ENCODE data around the gene MPP3.
A peak's percentile ranks its signal among the peaks of the same experiment; 100 is the strongest.

The MPP3 gene

GRCh38 chr17:43772877-43773648, 59.9 kb downstream of the MPP3 start:
- no peaks in the 10 kb centered on the region for H3K27me3 Mint-ChIP-seq
- peak overlapping the region; percentile 97 for H3K27ac Mint-ChIP-seq
- H3K4me1 Mint-ChIP-seq (ENCODE audit: low read depth), result peaks cover 99% of the 10 kb centered on the region
- H3K4me3 Mint-ChIP-seq, result peak overlapping the region; percentile 58
- H3K9me3 Mint-ChIP-seq, result no peaks in the 10 kb centered on the region
- peaks cover 100% of the 10 kb centered on the region for H3K36me3 Mint-ChIP-seq (ENCODE audit: low read depth)
- intact Hi-C loops (cut with micrococcal nuclease), result no loop called here

GRCh38 chr17:43771463-43771862, 61.5 kb downstream of the MPP3 start:
- intact Hi-C loops (cut with micrococcal nuclease), result no loop called here
- peak overlapping the region; percentile 97 for H3K27ac Mint-ChIP-seq
- no peaks in the 10 kb centered on the region for H3K27me3 Mint-ChIP-seq
- H3K4me1 Mint-ChIP-seq (ENCODE audit: low read depth), result peaks cover 99% of the 10 kb centered on the region
- H3K9me3 Mint-ChIP-seq, result no peaks in the 10 kb centered on the region
- peaks cover 100% of the 10 kb centered on the region for H3K36me3 Mint-ChIP-seq (ENCODE audit: low read depth)
- no peak overlapping the region for H3K4me3 Mint-ChIP-seq

- H3K27ac Mint-ChIP-seq, result peak overlapping the region; percentile 97
- no peaks in the 10 kb centered on the region for H3K9me3 Mint-ChIP-seq
- intact Hi-C loops (cut with micrococcal nuclease), result no loop called here
- no peaks in the 10 kb centered on the region for H3K27me3 Mint-ChIP-seq
- H3K36me3 Mint-ChIP-seq (ENCODE audit: low read depth), result peaks cover 100% of the 10 kb centered on the region
- H3K4me3 Mint-ChIP-seq, result no peak overlapping the region
- H3K4me1 Mint-ChIP-seq (ENCODE audit: low read depth), result peaks cover 98% of the 10 kb centered on the region
Measured at GRCh38 chr17:43770957-43771356, 62.0 kb downstream of the MPP3 start.

GRCh38 chr17:43769859-43770258, 63.1 kb downstream of the MPP3 start:
- Mint-ChIP-seq H3K4me1 (ENCODE audit: low read depth) (peaks cover 96% of the 10 kb centered on the region), H3K27ac (peak overlapping the region; percentile 90), H3K4me3 (peak overlapping the region; percentile 34), H3K36me3 (ENCODE audit: low read depth) (peaks cover 100% of the 10 kb centered on the region), H3K9me3 (no peaks in the 10 kb centered on the region), H3K27me3 (no peaks in the 10 kb centered on the region)
- intact Hi-C loops (cut with micrococcal nuclease), result no loop called here

GRCh38 chr17:43769426-43769825, 63.5 kb downstream of the MPP3 start:
- Mint-ChIP-seq H3K4me1 (ENCODE audit: low read depth) (peaks cover 93% of the 10 kb centered on the region), H3K4me3 (peak overlapping the region; percentile 34), H3K27ac (peak overlapping the region; percentile 90), H3K36me3 (ENCODE audit: low read depth) (peaks cover 96% of the 10 kb centered on the region), H3K27me3 (no peaks in the 10 kb centered on the region), H3K9me3 (no peaks in the 10 kb centered on the region)
- intact Hi-C loops (cut with micrococcal nuclease), result no loop called here

GRCh38 chr17:43768943-43769342, 64.0 kb downstream of the MPP3 start:
- H3K27ac Mint-ChIP-seq, result peak overlapping the region; percentile 90
- intact Hi-C loops (cut with micrococcal nuclease), result no loop called here
- H3K4me3 Mint-ChIP-seq, result peak overlapping the region; percentile 44
- peaks cover 94% of the 10 kb centered on the region for H3K36me3 Mint-ChIP-seq (ENCODE audit: low read depth)
- no peaks in the 10 kb centered on the region for H3K27me3 Mint-ChIP-seq
- H3K4me1 Mint-ChIP-seq (ENCODE audit: low read depth), result peaks cover 88% of the 10 kb centered on the region
- H3K9me3 Mint-ChIP-seq, result no peaks in the 10 kb centered on the region

GRCh38 chr17:43768382-43768781, 64.6 kb downstream of the MPP3 start:
- peak overlapping the region; percentile 44 for H3K4me3 Mint-ChIP-seq
- H3K4me1 Mint-ChIP-seq (ENCODE audit: low read depth), result peaks cover 83% of the 10 kb centered on the region
- H3K27me3 Mint-ChIP-seq, result no peaks in the 10 kb centered on the region
- intact Hi-C loops (cut with micrococcal nuclease), result no loop called here
- peaks cover 93% of the 10 kb centered on the region for H3K36me3 Mint-ChIP-seq (ENCODE audit: low read depth)
- H3K9me3 Mint-ChIP-seq, result no peaks in the 10 kb centered on the region
- peak overlapping the region; percentile 90 for H3K27ac Mint-ChIP-seq

GRCh38 chr17:43767713-43768059, 65.3 kb downstream of the MPP3 start:
- Mint-ChIP-seq H3K27me3 (no peaks in the 10 kb centered on the region), H3K36me3 (ENCODE audit: low read depth) (peaks cover 86% of the 10 kb centered on the region), H3K4me3 (peak overlapping the region; percentile 17), H3K9me3 (no peaks in the 10 kb centered on the region), H3K4me1 (ENCODE audit: low read depth) (peaks cover 76% of the 10 kb centered on the region), H3K27ac (peak overlapping the region; percentile 90)
- intact Hi-C loops (cut with micrococcal nuclease), result no loop called here

GRCh38 chr17:43767053-43767712, 65.8 kb downstream of the MPP3 start:
- Mint-ChIP-seq H3K4me1 (ENCODE audit: low read depth) (peaks cover 71% of the 10 kb centered on the region), H3K27me3 (no peaks in the 10 kb centered on the region)
- intact Hi-C loops (cut with micrococcal nuclease), result no loop called here

GRCh38 chr17:43766413-43767052, 66.4 kb downstream of the MPP3 start:
- peaks cover 74% of the 10 kb centered on the region for H3K36me3 Mint-ChIP-seq (ENCODE audit: low read depth)
- peak overlapping the region; percentile 90 for H3K27ac Mint-ChIP-seq
- H3K9me3 Mint-ChIP-seq, result no peaks in the 10 kb centered on the region
- H3K27me3 Mint-ChIP-seq, result no peaks in the 10 kb centered on the region
- H3K4me1 Mint-ChIP-seq (ENCODE audit: low read depth), result peaks cover 65% of the 10 kb centered on the region
- intact Hi-C loops (cut with micrococcal nuclease), result no loop called here
- H3K4me3 Mint-ChIP-seq, result no peak overlapping the region

More at GRCh38 chr17:43767053-43767712, 65.8 kb downstream of the MPP3 start:
- H3K4me3 Mint-ChIP-seq, result peak overlapping the region; percentile 17
- peak overlapping the region; percentile 90 for H3K27ac Mint-ChIP-seq
- no peaks in the 10 kb centered on the region for H3K9me3 Mint-ChIP-seq
- H3K36me3 Mint-ChIP-seq (ENCODE audit: low read depth), result peaks cover 81% of the 10 kb centered on the region

- Mint-ChIP-seq H3K9me3 (no peaks in the 10 kb centered on the region), H3K4me3 (no peak overlapping the region)
Measured at GRCh38 chr17:43760254-43760852, 72.6 kb downstream of the MPP3 start.

GRCh38 chr17:43759836-43760235, 73.1 kb downstream of the MPP3 start:
- peaks cover 1% of the 10 kb centered on the region for H3K4me1 Mint-ChIP-seq (ENCODE audit: low read depth)
- intact Hi-C loops (cut with micrococcal nuclease), result loop anchor here (1.0 to 5.0 kb wide), 2 partner anchors 66 to 183 kb away; no protein-coding TSS in a partner anchor
- H3K36me3 Mint-ChIP-seq (ENCODE audit: low read depth), result peaks cover 7% of the 10 kb centered on the region
- H3K4me3 Mint-ChIP-seq, result no peak overlapping the region
- H3K9me3 Mint-ChIP-seq, result no peaks in the 10 kb centered on the region
- H3K27me3 Mint-ChIP-seq, result peaks cover 49% of the 10 kb centered on the region
- H3K27ac Mint-ChIP-seq, result no peak overlapping the region

More at GRCh38 chr17:43760254-43760852, 72.6 kb downstream of the MPP3 start:
- Mint-ChIP-seq H3K4me1 (ENCODE audit: low read depth) (peaks cover 6% of the 10 kb centered on the region), H3K27me3 (peaks cover 45% of the 10 kb centered on the region), H3K27ac (no peak overlapping the region), H3K36me3 (ENCODE audit: low read depth) (peaks cover 13% of the 10 kb centered on the region)
- intact Hi-C loops (cut with micrococcal nuclease), result loop anchor here (1.0 to 5.0 kb wide), 2 partner anchors 66 to 183 kb away; no protein-coding TSS in a partner anchor

- Mint-ChIP-seq H3K4me1 (ENCODE audit: low read depth) (no peaks in the 10 kb centered on the region), H3K36me3 (ENCODE audit: low read depth) (peaks cover 1% of the 10 kb centered on the region), H3K9me3 (no peaks in the 10 kb centered on the region), H3K27me3 (peaks cover 58% of the 10 kb centered on the region), H3K4me3 (no peak within 1 kb of the TSS), H3K27ac (no peak within 1 kb of the TSS)
- intact Hi-C loops (cut with micrococcal nuclease), result no loop called here
Measured at GRCh38 chr17:43758497-43759174, 74.3 kb downstream of the MPP3 start, which contains the start of gene SOST. Gene SOST (minus strand): TSS chr17:43758791. CDS start chr17:43758741, 50 bp downstream.

Data from dendritic cell treated with granulocyte-macrophage colony-stimulating factor and Interleukin-4, amounts not matched to agents 40 ng/mL and 50 ng/mL, for 4 days (primary cell).